GM23338 (cell line): ENCODE data around the gene DNAJC22. TPM values are rescaled to one million over a fixed set of nuclear protein-coding genes. Genes with fewer than 3 reads are reported as not detected.
"Not testable (repeated sequence)": the region's sequence is repeated elsewhere in the genome, so short reads cannot be mapped to it uniquely, and the experiment has no call there.

Source experiments
- ATAC-seq: fragments of 200-7000 bp; cut with Tn5 transposase; 3 replicates; pipeline ENCODE4 v1.9.1; 2020
- DNase-seq: peaks from one replicate; pipeline ENCODE4 v3.0.0-alpha.2; 2015; ENCODE audit warnings: low spot score
- H2AFZ ChIP-seq: fragments of 200-600 bp; sonication (generic); 2 replicates; pipeline ENCODE4 v1.8.0; 2016; ENCODE audit warnings: antibody characterized with exemption, mild to moderate bottlenecking, moderate library complexity
- H3F3A ChIP-seq: fragments of 200-600 bp; sonication (generic); replicated peaks from 2 replicates; pipeline ENCODE4 v1.8.0; 2017; ENCODE audit warnings: antibody characterized with exemption, mixed run types, low read depth
- H3K27ac ChIP-seq: fragments of 200-600 bp; sonication (generic); 2 replicates; pipeline ENCODE4 v1.6.1; 2016; ENCODE audit warnings: low read depth
- H3K27me3 ChIP-seq: fragments of 200-600 bp; sonication (generic); 2 replicates; pipeline ENCODE4 v1.8.0; 2016; ENCODE audit warnings: mild to moderate bottlenecking, mixed run types, moderate library complexity; ENCODE audit not compliant: insufficient read depth
- H3K36me3 ChIP-seq: fragments of 200-600 bp; sonication (generic); 2 replicates; pipeline ENCODE4 v1.8.0; 2016; ENCODE audit warnings: mild to moderate bottlenecking; ENCODE audit not compliant: insufficient read depth
- H3K4me1 ChIP-seq: fragments of 200-600 bp; sonication (generic); 2 replicates; pipeline ENCODE4 v1.8.0; 2016; ENCODE audit warnings: mild to moderate bottlenecking, moderate library complexity; ENCODE audit not compliant: insufficient read depth
- H3K4me2 ChIP-seq: fragments of 200-600 bp; sonication (generic); 2 replicates; pipeline ENCODE4 v1.7.1; 2017; ENCODE audit warnings: mixed run types
- H3K4me3 ChIP-seq: fragments of 200-600 bp; sonication (generic); 2 replicates; pipeline ENCODE4 v1.6.1; 2016; ENCODE audit warnings: mixed run types
- H3K79me2 ChIP-seq: fragments of 200-600 bp; sonication (generic); replicated peaks from 2 replicates; pipeline ENCODE4 v1.8.0; 2017; ENCODE audit warnings: mild to moderate bottlenecking; ENCODE audit not compliant: insufficient read depth
- H3K9me2 ChIP-seq: fragments of 200-600 bp; sonication (generic); 2 replicates; pipeline ENCODE4 v1.8.0; 2017; ENCODE audit not compliant: insufficient read depth
- H4K20me1 ChIP-seq: fragments of 200-600 bp; sonication (generic); replicated peaks from 2 replicates; pipeline ENCODE4 v1.8.0; 2017; ENCODE audit warnings: mild to moderate bottlenecking; ENCODE audit not compliant: insufficient read depth
- H3K27ac Mint-ChIP-seq: 2 replicates; pipeline ENCODE4 v1.8.0; 2020; ENCODE audit warnings: inconsistent platforms, mild to moderate bottlenecking, moderate library complexity, mixed read lengths
- H3K27me3 Mint-ChIP-seq: 3 replicates; pipeline ENCODE4 v1.8.0; 2022; ENCODE audit warnings: low read depth, mild to moderate bottlenecking, moderate library complexity, mixed read lengths, inconsistent platforms; ENCODE audit not compliant: insufficient read depth, poor library complexity
- H3K36me3 Mint-ChIP-seq: 3 replicates; pipeline ENCODE4 v1.8.0; 2021; ENCODE audit warnings: low read depth, mild to moderate bottlenecking, inconsistent platforms, moderate library complexity, mixed read lengths
- H3K4me1 Mint-ChIP-seq: 3 replicates; pipeline ENCODE4 v1.8.0; 2020; ENCODE audit warnings: mild to moderate bottlenecking, inconsistent platforms, mixed read lengths
- H3K4me3 Mint-ChIP-seq: 3 replicates; pipeline ENCODE4 v1.8.0; 2021; ENCODE audit warnings: moderate library complexity, mild to moderate bottlenecking, inconsistent platforms, mixed read lengths
- H3K9me3 Mint-ChIP-seq: 3 replicates; pipeline ENCODE4 v1.8.0; 2020; ENCODE audit warnings: moderate library complexity, mild to moderate bottlenecking, inconsistent platforms, mixed read lengths
- REST ChIP-seq: IDR thresholded peaks from one replicate; pipeline ENCODE4 v1.6.1; 2018; ENCODE audit warnings: antibody characterized with exemption; ENCODE audit not compliant: unreplicated experiment
- ZNF462 ChIP-seq: fragments of 250-450 bp; sonication (Bioruptor Pico); IDR thresholded peaks from 2 replicates; pipeline ENCODE4 v1.5.0; 2020; ENCODE audit warnings: mild to moderate bottlenecking, moderate library complexity
- polyA plus RNA-seq: library from polyadenylated mRNA; unstranded; fragments of >200 nt; fragmentation: Nextera tagmentation; extraction: Ambion mirVana; gene quantifications from 2 replicates; pipeline ENCODE4 v1.2.1, GENCODE V29; 2016
- total RNA-seq: library from RNA; depleted of rRNA; stranded (reverse); fragments of >200 nt; shearing (Covaris generic); gene quantifications from 2 replicates; pipeline ENCODE4 v1.2.3, GENCODE V29; 2014

The DNAJC22 gene
- total and polyA plus RNA-seq, 2 experiments from 2014 or later: 0.10 TPM; not detected in 1

- TF ChIP-seq ZNF462 (CRISPR knock-in tag) (no peak), REST (no peak)
Measured at GRCh38 chr12:49377386-49377785, 30.7 kb downstream of the DNAJC22 start (continued).

- not testable (repeated sequence) for H2AFZ ChIP-seq, H3K4me1 Mint-ChIP-seq, H3K4me1 ChIP-seq, H3K4me3 ChIP-seq, H3K27me3 ChIP-seq, DNase-seq, H3K9me3 Mint-ChIP-seq, ATAC-seq, H3K36me3 ChIP-seq, H3K27ac Mint-ChIP-seq, H3K36me3 Mint-ChIP-seq, H3F3A ChIP-seq, H3K4me3 Mint-ChIP-seq, H4K20me1 ChIP-seq, H3K4me2 ChIP-seq, H3K9me2 ChIP-seq, H3K27ac ChIP-seq, H3K27me3 Mint-ChIP-seq
- peaks cover 50% of the 10 kb centered on the region for H3K79me2 ChIP-seq
Measured at GRCh38 chr12:49380184-49380583, 33.5 kb downstream of the DNAJC22 start.
